Panc1 (cell line): ENCODE data around the gene KIDINS220. TPM values are rescaled to one million over a fixed set of nuclear protein-coding genes. Genes with fewer than 3 reads are reported as not detected.

Experiments used
- ATAC-seq: fragments of 200-7000 bp; cut with Tn5 transposase; 2 replicates; pipeline ENCODE4 v1.9.1; 2020; ENCODE audit warnings: mild to moderate bottlenecking, moderate library complexity
- BruUV-seq: library from RNA; stranded (reverse); fragments of 400-500 nt; replicated peaks from 2 replicates; lab custom pipeline; 2021; lab: Mats Ljungman, UMichigan
- CTCF ChIA-PET: fragments of 300-600 bp; sonication (Branson Sonifier 250); formaldehyde crosslinking; loops from one replicate; lab custom pipeline; 2022; ENCODE audit warnings: antibody characterized with exemption; lab: Charles Lee
- POLR2A ChIA-PET: fragments of 300-600 bp; sonication (Branson Sonifier 250); formaldehyde crosslinking; loops from one replicate; lab custom pipeline; 2022; ENCODE audit warnings: antibody characterized with exemption; lab: Charles Lee
- DNase-seq: peaks from one replicate; pipeline ENCODE4 v3.0.0-alpha.2; 2010; ENCODE audit warnings: low read depth, low spot score
- H3K27ac ChIP-seq: 2 replicates; pipeline ENCODE4 v1.5.1; 2011; ENCODE audit warnings: mild to moderate bottlenecking, low read length, inconsistent platforms
- H3K27me3 ChIP-seq: fragments of 200-500 bp; sonication (Bioruptor generic); 2 replicates; pipeline ENCODE4 v1.6.0; 2014; ENCODE audit warnings: low read length, inconsistent platforms; ENCODE audit not compliant: control insufficient read depth, insufficient read depth
- H3K36me3 ChIP-seq: fragments of 200-500 bp; sonication (Bioruptor generic); 2 replicates; pipeline ENCODE4 v1.5.1; 2014; ENCODE audit warnings: inconsistent platforms, mild to moderate bottlenecking, low read length, moderate library complexity; ENCODE audit not compliant: control insufficient read depth, insufficient read depth
- H3K4me1 ChIP-seq: 2 replicates; pipeline ENCODE4 v1.5.1; 2011; ENCODE audit warnings: inconsistent platforms, mild to moderate bottlenecking, low read length, moderate library complexity; ENCODE audit not compliant: control insufficient read depth, insufficient read depth
- H3K4me3 ChIP-seq, 2 experiments: 2 replicates each; pipeline ENCODE4 v1.5.1; 2011 to 2012; ENCODE audit warnings: low read depth in 2 of 2, low read length in 2 of 2, mild to moderate bottlenecking in 2 of 2, inconsistent platforms in 1 of 2, moderate library complexity in 1 of 2
- H3K9me3 ChIP-seq: fragments of 200-500 bp; sonication (Bioruptor generic); 2 replicates; pipeline ENCODE4 v1.5.1; 2014; ENCODE audit warnings: low read depth, mild to moderate bottlenecking, inconsistent platforms, low read length, moderate library complexity; ENCODE audit not compliant: control insufficient read depth, insufficient read depth
- CTCF ChIP-seq: fragments of 450-650 bp; IDR thresholded peaks from 2 replicates; pipeline ENCODE4 v1.5.1; 2017; ENCODE audit warnings: mild to moderate bottlenecking
- POLR2AphosphoS5 ChIP-seq: IDR thresholded peaks from 2 replicates; pipeline ENCODE4 v1.6.1; 2012; ENCODE audit warnings: mild to moderate bottlenecking, low read depth, low read length, moderate library complexity
- REST ChIP-seq, 2 experiments: IDR thresholded peaks; 2 replicates each; pipeline ENCODE4 v1.6.1; 2011 to 2012; ENCODE audit warnings: low read depth in 2 of 2, control low read depth in 1 of 2, low read length in 1 of 2, mild to moderate bottlenecking in 1 of 2, moderate library complexity in 1 of 2; ENCODE audit not compliant: insufficient read depth in 1 of 2
- SIN3A ChIP-seq: IDR thresholded peaks from 2 replicates; pipeline ENCODE4 v1.6.1; 2012; ENCODE audit warnings: low read depth, mild to moderate bottlenecking, low read length, moderate library complexity, borderline replicate concordance; ENCODE audit not compliant: insufficient read depth
- TCF7L2 ChIP-seq: IDR thresholded peaks from 2 replicates; pipeline ENCODE4 v1.6.1; 2011; ENCODE audit warnings: mild to moderate bottlenecking, low read depth, low read length, inconsistent platforms
- in situ Hi-C: cut with HindIII; loops from 2 replicates; pipeline ENCODE4 v1.10.0; 2016; ENCODE audit warnings: low sequenced_read_pairs, low pct_unique_long_range_greater_than_20kb
- intact Hi-C: fragments of 100-400 bp; cut with micrococcal nuclease; formaldehyde crosslinking; loops from one replicate; pipeline ENCODE4 v1.10.0; 2022; ENCODE audit not compliant: unreplicated experiment
- total RNA-seq: library from RNA; stranded (reverse); gene quantifications from one replicate; pipeline ENCODE4 v1.2.1, GENCODE V29; 2021; ENCODE audit not compliant: unreplicated experiment

KIDINS220 gene
- total RNA-seq, 1 experiment from 2014 or later = 39.3 TPM

GRCh38 chr2:8797682-8798081, 39.7 kb downstream of the KIDINS220 start:
- CTCF ChIA-PET = no interaction called here
- TF ChIP-seq CTCF = no peak
- TF ChIP-seq SIN3A = no peak
- no peak for TF ChIP-seq POLR2AphosphoS5
- no peak for TF ChIP-seq TCF7L2
- no peak for TF ChIP-seq REST (IDR thresholded peaks at IDR 0.05; ENCODE audit: insufficient read depth in 1 of 2, low read depth in 2 of 2, low read length in 1 of 2)
- intact Hi-C loops = no loop called here
- POLR2A ChIA-PET = interaction anchor here (0.5 kb wide), 1 partner anchor 514 kb away, joined by 12 read pairs; no protein-coding TSS in a partner anchor
- no TSS peak for BruUV-seq
- in situ Hi-C loops = no loop called here
- Histone ChIP-seq H3K4me3 (no peak overlapping the region), H3K27ac (no peak overlapping the region), H3K27me3 (no peaks in the 10 kb centered on the region), H3K36me3 (no peaks in the 10 kb centered on the region), H3K9me3 (no peaks in the 10 kb centered on the region), H3K4me1 (no peaks in the 10 kb centered on the region)
- no peak for DNase-seq
- ATAC-seq = no peak

GRCh38 chr2:8796878-8797550, 40.4 kb downstream of the KIDINS220 start:
- in situ Hi-C loops = no loop called here
- H3K27ac ChIP-seq = no peak overlapping the region
- BruUV-seq = no TSS peak
- H3K9me3 ChIP-seq = no peaks in the 10 kb centered on the region
- TF ChIP-seq REST (IDR thresholded peaks at IDR 0.05; ENCODE audit: insufficient read depth in 1 of 2, low read depth in 2 of 2, low read length in 1 of 2) (no peak), CTCF (no peak), SIN3A (no peak), POLR2AphosphoS5 (no peak), TCF7L2 (no peak)
- ChIA-PET POLR2A (no interaction called here), CTCF (no interaction called here)
- ATAC-seq (no peak), DNase-seq (no peak)
- H3K27me3 ChIP-seq = no peaks in the 10 kb centered on the region
- no peaks in the 10 kb centered on the region for H3K36me3 ChIP-seq
- intact Hi-C loops = no loop called here
- H3K4me1 ChIP-seq = no peaks in the 10 kb centered on the region
- H3K4me3 ChIP-seq = no peak overlapping the region
